Fibroblast of lung (primary cell): Measurements from ENCODE around the gene IFIT1B. TPM values are rescaled to one million over a fixed set of nuclear protein-coding genes. Genes with fewer than 3 reads are reported as not detected.
A peak's percentile ranks its signal among the peaks of the same experiment; 100 is the strongest.

Experiments
- DNase-seq, 2 donors: peaks; one replicate each; pipeline versions ENCODE4 v3.0.0 to v3.0.0-alpha.2; 2010; ENCODE audit warnings: low read depth in 2 of 2
- H2AFZ ChIP-seq: 2 replicates; pipeline ENCODE4 v1.5.1; 2012; ENCODE audit warnings: low read length, control low read depth, inconsistent platforms
- H3K27ac ChIP-seq: 2 replicates; pipeline ENCODE4 v1.5.1; 2011; ENCODE audit warnings: low read length, control low read depth; ENCODE audit not compliant: insufficient read depth
- H3K27me3 ChIP-seq: 2 replicates; pipeline ENCODE4 v1.5.1; 2011; ENCODE audit warnings: mild to moderate bottlenecking, low read length; ENCODE audit not compliant: control insufficient read depth, insufficient read depth
- H3K36me3 ChIP-seq: 2 replicates; pipeline ENCODE4 v1.5.1; 2011; ENCODE audit warnings: low read length; ENCODE audit not compliant: control insufficient read depth, insufficient read depth
- H3K4me1 ChIP-seq: 2 replicates; pipeline ENCODE4 v1.5.1; 2011; ENCODE audit warnings: low read length; ENCODE audit not compliant: control insufficient read depth, insufficient read depth; ENCODE audit errors: extremely low read depth
- H3K4me2 ChIP-seq: 2 replicates; pipeline ENCODE4 v1.5.1; 2011; ENCODE audit warnings: low read length, control low read depth; ENCODE audit not compliant: insufficient read depth; ENCODE audit errors: extremely low read depth
- H3K4me3 ChIP-seq, 4 experiments: fragments of 200-600 bp in 1 of 4; sonication (generic) in 1 of 4; replicated peaks in 1 of 4; 2 replicates each; pipeline ENCODE4 v1.5.1; 2011 to 2016; ENCODE audit warnings: low read length in 4 of 4, low read depth in 3 of 4, mild to moderate bottlenecking in 3 of 4, control low read depth in 2 of 4, inconsistent platforms in 1 of 4, mixed read lengths in 1 of 4; ENCODE audit not compliant: insufficient read depth in 1 of 4; ENCODE audit errors: control extremely low read depth in 1 of 4
- H3K79me2 ChIP-seq: 2 replicates; pipeline ENCODE4 v1.5.1; 2012; ENCODE audit warnings: mild to moderate bottlenecking, low read length, inconsistent platforms; ENCODE audit not compliant: control insufficient read depth, insufficient read depth
- H3K9ac ChIP-seq: 2 replicates; pipeline ENCODE4 v1.5.1; 2011; ENCODE audit warnings: mild to moderate bottlenecking, low read length, control low read depth; ENCODE audit not compliant: insufficient read depth
- H3K9me3 ChIP-seq: 2 replicates; pipeline ENCODE4 v1.5.1; 2012; ENCODE audit warnings: low read depth, low read length; ENCODE audit not compliant: control insufficient read depth, insufficient read depth
- H4K20me1 ChIP-seq: 2 replicates; pipeline ENCODE4 v1.5.1; 2011; ENCODE audit warnings: low read length; ENCODE audit not compliant: control insufficient read depth, insufficient read depth; ENCODE audit errors: extremely low read depth
- EZH2 ChIP-seq: IDR thresholded peaks from 2 replicates; pipeline ENCODE4 v1.5.1; 2012; ENCODE audit warnings: low read length, control low read depth, mild to moderate bottlenecking; ENCODE audit errors: missing control alignments
- polyA plus RNA-seq, 2 donors: library from polyadenylated mRNA; depleted of rRNA in 1 of 2; stranded (reverse) in 1 of 2; unstranded in 1 of 2; fragments of >200 nt; gene quantifications; 2 replicates each; pipeline ENCODE4 v1.2.1, GENCODE V29; 2011 to 2012; ENCODE audit warnings: missing spikeins in 1 of 2
- total RNA-seq: library from RNA; depleted of rRNA; stranded (reverse); fragments of >200 nt; gene quantifications from 2 replicates; pipeline ENCODE4 v1.2.1, GENCODE V29; 2014
- TF ChIP-seq, protein P1 (sequence below), 2 donors: IDR thresholded peaks in 1 of 2; conservative IDR thresholded peaks in 1 of 2; 1 replicate in 1 of 2; 2 replicates in 1 of 2; pipeline ENCODE4 v1.5.1; 2011 to 2012; ENCODE audit warnings: low read length in 2 of 2, control low read depth in 1 of 2, inconsistent platforms in 1 of 2, low read depth in 1 of 2, mild to moderate bottlenecking in 1 of 2

IFIT1B gene
- total and polyA plus RNA-seq, 2 donors (not counting 1 experiment from before 2014, with no cell fraction given) = under 0.01 TPM; not detected in 1

DNA sequence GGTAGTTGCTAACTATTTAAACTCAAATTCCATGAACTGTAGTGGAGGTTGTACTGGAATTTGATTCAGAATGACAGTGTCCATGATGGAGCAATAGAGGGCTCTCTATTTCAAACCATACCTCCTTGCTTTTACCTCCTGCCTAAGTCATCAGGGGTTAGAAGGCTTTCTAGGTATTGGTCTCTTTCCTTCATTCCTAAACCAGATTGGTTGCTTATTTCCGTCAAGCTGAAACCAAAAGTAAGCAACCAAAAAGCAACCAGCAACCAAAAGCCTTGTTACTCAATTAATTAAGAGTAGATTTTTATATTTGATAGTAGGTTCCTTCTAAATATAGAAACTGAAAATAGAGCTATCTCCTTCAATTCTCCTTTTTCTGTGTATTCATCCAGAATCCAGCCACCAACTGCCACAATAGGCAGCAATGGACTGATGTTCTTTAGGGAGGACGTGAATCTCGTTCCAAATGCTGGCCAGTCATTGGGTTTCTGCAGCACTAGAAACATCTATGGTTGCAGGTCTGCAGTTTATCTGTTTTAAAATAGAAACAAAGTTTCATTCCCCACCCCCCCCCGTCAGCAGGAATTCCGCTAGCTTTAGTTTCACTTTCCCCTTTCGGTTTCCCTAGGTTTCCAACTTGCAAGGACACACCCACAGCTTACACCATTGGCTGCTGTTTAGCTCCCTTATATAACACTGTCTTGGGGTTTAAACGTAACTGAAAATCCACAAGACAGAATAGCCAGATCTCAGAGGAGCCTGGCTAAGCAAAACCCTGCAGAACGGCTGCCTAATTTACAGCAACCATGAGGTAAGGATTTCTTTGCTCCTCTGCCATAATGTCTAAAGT is 14.3 kb downstream of the IFIT1B start, which contains the start of gene IFIT1:
Gene IFIT1, plus strand, starts transcription at position 717 of the 850 bp plus-strand sequence. Its CDS starts 90 bp downstream, at position 807.
- H3K36me3 ChIP-seq = no peaks in the 10 kb centered on the region
- peak within 1 kb of the TSS; percentile 92 for H2AFZ ChIP-seq
- H3K4me1 ChIP-seq = peaks cover 4% of the 10 kb centered on the region
- H3K9me3 ChIP-seq = no peaks in the 10 kb centered on the region
- H3K9ac ChIP-seq = no peak within 1 kb of the TSS
- DNase-seq = peak; percentile 96
- H4K20me1 ChIP-seq = no peaks in the 10 kb centered on the region
- no peaks in the 10 kb centered on the region for H3K27me3 ChIP-seq
- peak within 1 kb of the TSS; percentile 90 for H3K4me2 ChIP-seq
- peak within 1 kb of the TSS; percentile 41 for H3K27ac ChIP-seq
- H3K79me2 ChIP-seq = peaks cover 6% of the 10 kb centered on the region
- TF ChIP-seq EZH2 = no peak
- TF ChIP-seq, protein P1, sequence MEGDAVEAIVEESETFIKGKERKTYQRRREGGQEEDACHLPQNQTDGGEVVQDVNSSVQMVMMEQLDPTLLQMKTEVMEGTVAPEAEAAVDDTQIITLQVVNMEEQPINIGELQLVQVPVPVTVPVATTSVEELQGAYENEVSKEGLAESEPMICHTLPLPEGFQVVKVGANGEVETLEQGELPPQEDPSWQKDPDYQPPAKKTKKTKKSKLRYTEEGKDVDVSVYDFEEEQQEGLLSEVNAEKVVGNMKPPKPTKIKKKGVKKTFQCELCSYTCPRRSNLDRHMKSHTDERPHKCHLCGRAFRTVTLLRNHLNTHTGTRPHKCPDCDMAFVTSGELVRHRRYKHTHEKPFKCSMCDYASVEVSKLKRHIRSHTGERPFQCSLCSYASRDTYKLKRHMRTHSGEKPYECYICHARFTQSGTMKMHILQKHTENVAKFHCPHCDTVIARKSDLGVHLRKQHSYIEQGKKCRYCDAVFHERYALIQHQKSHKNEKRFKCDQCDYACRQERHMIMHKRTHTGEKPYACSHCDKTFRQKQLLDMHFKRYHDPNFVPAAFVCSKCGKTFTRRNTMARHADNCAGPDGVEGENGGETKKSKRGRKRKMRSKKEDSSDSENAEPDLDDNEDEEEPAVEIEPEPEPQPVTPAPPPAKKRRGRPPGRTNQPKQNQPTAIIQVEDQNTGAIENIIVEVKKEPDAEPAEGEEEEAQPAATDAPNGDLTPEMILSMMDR (conservative IDR thresholded peaks at IDR 0.05 in 1 of 2, IDR thresholded peaks at IDR 0.05 in 1 of 2; ENCODE audit: low read depth in 1 of 2, low read length in 2 of 2) = no peak
- H3K4me3 ChIP-seq = peak within 1 kb of the TSS; percentile 57 to 89 (median 66)

DNA sequence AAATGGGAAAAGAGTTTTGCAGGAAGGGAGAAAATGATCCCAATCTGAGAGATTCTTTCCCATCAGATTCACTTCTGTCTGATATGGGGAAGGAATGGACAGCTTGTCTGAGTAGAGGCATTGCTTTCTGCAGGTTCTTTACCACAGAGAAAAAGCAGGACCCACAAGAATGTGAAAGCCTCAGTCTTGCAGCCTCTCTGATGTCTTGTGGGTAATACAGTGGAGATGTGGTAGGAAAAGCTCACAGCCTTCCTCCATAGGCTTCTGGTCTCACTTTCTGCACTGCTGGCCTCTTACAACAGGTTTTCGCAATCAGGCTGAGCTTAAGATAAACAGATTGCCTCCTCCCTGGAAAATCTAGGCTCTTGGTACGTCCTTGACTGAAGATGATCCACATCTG is 15.1 kb downstream of the IFIT1B start:
- Histone ChIP-seq H3K4me2 (peak overlapping the region; percentile 88), H2AFZ (no peak overlapping the region), H3K27me3 (no peaks in the 10 kb centered on the region), H4K20me1 (no peaks in the 10 kb centered on the region), H3K9me3 (no peaks in the 10 kb centered on the region), H3K4me3 (peak overlapping the region; percentile 57 to 89 (median 66)), H3K79me2 (peaks cover 6% of the 10 kb centered on the region), H3K9ac (no peak overlapping the region), H3K4me1 (peaks cover 7% of the 10 kb centered on the region), H3K36me3 (no peaks in the 10 kb centered on the region), H3K27ac (peak overlapping the region; percentile 41)
- TF ChIP-seq, protein P1 (conservative IDR thresholded peaks at IDR 0.05 in 1 of 2, IDR thresholded peaks at IDR 0.05 in 1 of 2; ENCODE audit: low read depth in 1 of 2, low read length in 2 of 2) = no peak
- TF ChIP-seq EZH2 = no peak
- peak; percentile 88 to 95 for DNase-seq

DNA sequence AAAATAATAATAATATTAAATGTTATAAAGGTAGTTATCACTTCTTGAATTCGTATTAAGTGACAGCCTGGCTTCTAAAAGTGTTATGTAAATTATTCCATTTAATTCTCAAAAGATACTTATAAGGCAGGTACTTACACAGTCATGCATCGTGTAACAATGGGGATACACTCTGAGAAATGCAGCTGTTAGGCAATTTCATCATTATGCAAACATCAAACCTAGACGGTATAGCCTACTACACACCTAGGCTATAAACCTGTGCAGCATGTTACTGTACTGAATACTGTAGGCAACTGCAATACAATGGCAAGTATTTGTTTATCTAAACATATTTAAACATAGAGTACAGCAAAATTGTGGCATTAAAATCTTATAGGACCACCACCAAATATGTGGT is 16.0 kb downstream of the IFIT1B start:
- TF ChIP-seq, protein P1 (conservative IDR thresholded peaks at IDR 0.05 in 1 of 2, IDR thresholded peaks at IDR 0.05 in 1 of 2; ENCODE audit: low read depth in 1 of 2, low read length in 2 of 2) = no peak
- no peak for TF ChIP-seq EZH2
- H3K27me3 ChIP-seq = no peaks in the 10 kb centered on the region
- H3K79me2 ChIP-seq = peaks cover 6% of the 10 kb centered on the region
- no peak overlapping the region for H3K27ac ChIP-seq
- H4K20me1 ChIP-seq = no peaks in the 10 kb centered on the region
- no peak overlapping the region for H3K9ac ChIP-seq
- peak overlapping the region; percentile 7 for H3K4me2 ChIP-seq
- H3K36me3 ChIP-seq = no peaks in the 10 kb centered on the region
- H3K4me3 ChIP-seq = peak overlapping the region in 3 of 4 experiments; percentile 19 to 89 (median 68)
- no peaks in the 10 kb centered on the region for H3K9me3 ChIP-seq
- H3K4me1 ChIP-seq = peaks cover 12% of the 10 kb centered on the region
- H2AFZ ChIP-seq = no peak overlapping the region
- no peak for DNase-seq
